ENCODE results near the gene TENT4A.

The TENT4A gene

DNA sequence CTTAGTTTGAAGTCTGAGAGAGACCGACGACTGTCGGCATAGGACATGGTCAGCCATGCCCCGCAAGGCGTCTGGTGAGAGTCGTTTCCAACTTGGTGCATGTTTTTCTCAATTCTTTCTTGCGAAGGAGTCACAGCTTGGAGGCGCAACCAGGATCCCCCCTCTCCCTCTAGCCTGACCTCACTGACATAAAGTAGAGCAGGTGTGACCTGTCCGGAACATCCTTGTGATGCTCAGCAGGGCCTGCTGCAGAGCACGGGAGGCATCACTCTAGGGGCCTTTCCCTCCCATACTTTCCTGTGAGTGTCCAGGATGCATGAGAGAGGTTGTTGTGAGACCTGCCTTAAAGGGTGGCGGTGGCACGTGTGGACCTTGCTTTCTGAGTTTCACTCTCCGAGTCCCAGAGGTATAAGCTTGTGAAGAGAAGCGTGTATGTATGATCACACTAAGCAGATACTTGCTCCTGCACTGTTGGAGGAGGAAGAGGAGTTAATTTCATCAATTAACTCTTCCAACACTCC is 5.0 kb downstream of the TENT4A start:
- DNase-seq (ENCODE audit: low read depth) = no peak
- no peak for TF ChIP-seq POLR2A (IDR thresholded peaks at IDR 0.05; ENCODE audit: extremely low read depth, insufficient read length)
- TF ChIP-seq MAX (IDR thresholded peaks at IDR 0.05; ENCODE audit: low read depth, low read length) = no peak
- TF ChIP-seq CTCF (IDR thresholded peaks at IDR 0.05; ENCODE audit: low read depth, low read length) = no peak
- no peak for TF ChIP-seq MYC (IDR thresholded peaks at IDR 0.05; ENCODE audit: low read depth, low read length)
- no peak overlapping the region for H3K4me3 ChIP-seq (ENCODE audit: low read depth, low read length)

DNA sequence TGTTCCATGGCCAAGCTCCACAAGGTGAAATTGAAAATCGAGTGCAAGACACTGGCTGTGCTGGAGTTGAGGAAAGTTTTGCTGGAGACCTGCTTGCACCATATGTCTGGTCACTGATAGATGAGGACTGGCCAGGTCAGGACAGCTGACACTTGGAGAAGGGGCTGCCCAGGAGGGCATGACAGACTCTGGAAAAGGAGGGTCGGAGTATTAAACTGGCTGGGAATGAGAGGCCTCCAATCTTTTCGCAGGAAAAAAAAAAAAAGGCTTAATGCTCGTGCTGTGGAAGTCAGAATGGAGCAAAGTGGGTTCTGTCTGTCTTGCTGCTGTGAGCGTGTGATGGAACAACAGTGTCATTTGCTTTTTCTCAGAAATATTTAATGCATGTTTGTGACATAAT is 5.5 kb downstream of the TENT4A start:
- no peak overlapping the region for H3K4me3 ChIP-seq (ENCODE audit: low read depth, low read length)
- no peak for DNase-seq (ENCODE audit: low read depth)
- TF ChIP-seq POLR2A (IDR thresholded peaks at IDR 0.05; ENCODE audit: extremely low read depth, insufficient read length) (no peak), MAX (IDR thresholded peaks at IDR 0.05; ENCODE audit: low read depth, low read length) (no peak), MYC (IDR thresholded peaks at IDR 0.05; ENCODE audit: low read depth, low read length) (no peak), CTCF (IDR thresholded peaks at IDR 0.05; ENCODE audit: low read depth, low read length) (no peak)

DNA sequence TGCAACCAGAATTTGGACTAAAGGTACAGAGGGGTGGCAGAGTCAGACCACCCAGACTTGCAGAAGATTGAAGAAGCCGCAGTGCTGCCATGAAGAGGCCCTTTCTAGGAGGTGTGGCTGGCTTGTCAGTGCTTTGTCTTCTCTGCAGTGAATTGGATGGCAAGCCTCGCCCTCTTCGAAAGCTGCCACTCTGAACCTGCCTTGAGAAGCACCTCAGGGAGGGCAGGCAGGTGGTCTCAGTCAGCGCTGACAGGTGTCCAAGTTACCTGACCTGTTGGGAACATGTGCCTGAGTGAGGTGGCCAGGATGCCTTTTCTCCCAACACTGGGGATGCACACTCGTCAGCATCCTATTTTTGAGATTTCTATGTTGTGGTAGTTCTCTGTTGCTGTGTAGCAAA is 6.2 kb downstream of the TENT4A start:
- no peak overlapping the region for H3K4me3 ChIP-seq (ENCODE audit: low read depth, low read length)
- no peak for DNase-seq (ENCODE audit: low read depth)
- no peak for TF ChIP-seq CTCF (IDR thresholded peaks at IDR 0.05; ENCODE audit: low read depth, low read length)
- TF ChIP-seq POLR2A (IDR thresholded peaks at IDR 0.05; ENCODE audit: extremely low read depth, insufficient read length) = no peak
- no peak for TF ChIP-seq MYC (IDR thresholded peaks at IDR 0.05; ENCODE audit: low read depth, low read length)
- no peak for TF ChIP-seq MAX (IDR thresholded peaks at IDR 0.05; ENCODE audit: low read depth, low read length)

- TF ChIP-seq CTCF (IDR thresholded peaks at IDR 0.05; ENCODE audit: low read depth, low read length) (no peak), MAX (IDR thresholded peaks at IDR 0.05; ENCODE audit: low read depth, low read length) (no peak), POLR2A (IDR thresholded peaks at IDR 0.05; ENCODE audit: extremely low read depth, insufficient read length) (no peak), MYC (IDR thresholded peaks at IDR 0.05; ENCODE audit: low read depth, low read length) (no peak)
- no peak for DNase-seq (ENCODE audit: low read depth)
- no peak overlapping the region for H3K4me3 ChIP-seq (ENCODE audit: low read depth, low read length)
Measured at GRCh38 chr5:6719896-6720560, 6.8 kb downstream of the TENT4A start.

DNA sequence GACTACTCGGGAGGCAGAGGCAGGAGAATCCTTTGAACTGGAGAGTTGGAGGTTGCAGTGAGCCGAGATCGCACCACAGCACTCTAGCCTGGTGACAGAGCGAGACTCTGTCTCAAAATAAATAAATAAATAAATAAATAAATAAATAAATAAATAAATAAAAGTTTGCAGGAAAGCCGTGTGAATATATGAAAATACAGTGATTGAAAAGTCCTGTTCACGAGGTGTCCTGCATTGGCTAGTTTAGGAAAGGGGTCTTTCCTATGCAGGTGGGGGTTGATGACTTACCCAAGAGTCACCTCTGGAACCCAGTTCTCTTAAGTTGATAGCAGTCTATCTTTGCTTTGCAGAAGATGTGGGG is 7.3 kb downstream of the TENT4A start:
- DNase-seq (ENCODE audit: low read depth) = no peak
- TF ChIP-seq CTCF (IDR thresholded peaks at IDR 0.05; ENCODE audit: low read depth, low read length) = no peak
- no peak for TF ChIP-seq MAX (IDR thresholded peaks at IDR 0.05; ENCODE audit: low read depth, low read length)
- TF ChIP-seq POLR2A (IDR thresholded peaks at IDR 0.05; ENCODE audit: extremely low read depth, insufficient read length) = no peak
- no peak for TF ChIP-seq MYC (IDR thresholded peaks at IDR 0.05; ENCODE audit: low read depth, low read length)
- no peak overlapping the region for H3K4me3 ChIP-seq (ENCODE audit: low read depth, low read length)

All from NB4 (cell line).